ENCODE measurements around the gene SIAE. TPM values are rescaled to one million over a fixed set of nuclear protein-coding genes. Genes with fewer than 3 reads are reported as not detected.

Gene SIAE
- polyA plus RNA-seq: 1.4 TPM

DNA sequence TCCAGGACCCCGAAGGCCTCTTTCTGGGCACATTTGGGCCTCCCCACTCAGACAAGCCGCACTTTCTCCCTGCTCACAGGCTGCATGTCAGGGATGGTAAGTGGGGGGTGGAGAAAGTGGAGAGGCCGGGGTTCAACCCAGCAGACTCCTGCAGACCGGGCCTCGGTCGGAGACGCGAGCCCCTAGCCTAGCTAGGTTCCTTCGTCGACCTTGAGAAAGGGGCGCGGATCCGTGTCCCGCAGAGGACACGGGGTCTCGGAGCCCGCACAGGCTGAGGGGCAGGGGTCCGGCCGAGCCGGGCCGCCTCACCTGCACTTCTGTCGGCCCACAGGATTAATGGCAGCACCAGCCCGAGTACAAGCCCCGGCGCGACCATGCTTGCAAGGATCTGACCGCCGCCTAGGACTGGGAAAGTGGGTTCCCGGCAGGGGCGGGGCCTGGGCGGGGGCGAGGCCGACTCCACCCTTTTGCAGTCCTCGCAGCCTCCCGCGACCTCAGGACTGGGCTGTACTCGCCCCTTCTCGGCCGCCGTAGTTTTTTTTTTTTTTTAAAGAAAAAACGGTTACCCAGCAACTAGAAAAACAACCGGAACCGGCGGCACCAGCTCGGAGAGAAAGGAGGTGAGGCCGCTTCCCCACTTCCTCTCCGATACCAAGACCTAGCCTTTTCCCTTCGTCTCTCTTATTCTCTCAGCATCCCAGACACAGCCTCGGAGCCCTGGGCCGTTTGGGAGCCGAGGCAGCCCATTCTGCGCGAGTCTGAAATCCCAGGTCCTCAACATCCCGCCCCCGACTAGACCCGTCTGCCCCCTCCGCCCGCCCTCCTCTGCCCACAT lies at the start of gene SIAE, which contains the start of gene SPA17:
Gene SIAE, minus strand, starts transcription at position 407 of the 835 bp plus-strand sequence. Its CDS starts 31 bp downstream, at position 376.
Gene SPA17, plus strand, starts transcription at position 572 of the 835 bp plus-strand sequence. CDS start 1,361 bp downstream, outside the sequence.
- Mint-ChIP-seq H3K4me3 (peak within 1 kb of the TSS; percentile 89 to 98 (median 93)), H3K9me3 (no peaks in the 10 kb centered on the region), H3K27ac (peak within 1 kb of the TSS; percentile 99 to 100 (median 99)), H3K4me1 (peaks cover 10 to 18% (median 16%) of the 10 kb centered on the region in 3 donors), H3K36me3 (peaks cover 2% of the 10 kb centered on the region), H3K27me3 (no peaks in the 10 kb centered on the region)

DNA sequence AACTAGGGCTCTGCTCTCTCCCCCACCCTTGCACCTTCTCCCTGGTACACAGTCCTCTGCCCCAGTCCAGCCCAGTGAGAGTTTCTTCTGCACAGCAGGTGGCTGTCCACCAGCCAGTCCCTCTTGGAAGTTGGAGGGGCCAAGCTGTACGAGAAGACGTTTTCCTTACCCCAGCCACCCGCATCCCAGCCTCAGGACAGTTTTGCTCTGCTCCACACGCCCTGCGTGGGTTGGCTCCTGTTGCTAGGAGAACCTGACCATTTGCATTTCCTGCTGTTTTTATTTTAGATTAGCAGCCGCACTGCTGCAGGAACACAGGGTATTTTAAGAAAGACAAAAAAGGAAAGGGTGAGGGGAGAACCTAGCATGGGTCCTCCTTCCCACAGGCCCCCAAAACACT lies 48.6 kb upstream of the SIAE start:
- peaks cover 0 to 2% (median 0%) of the 10 kb centered on the region in 3 donors for H3K9me3 Mint-ChIP-seq
- H3K36me3 Mint-ChIP-seq: no peaks in the 10 kb centered on the region
- H3K27me3 Mint-ChIP-seq: peaks cover 52% of the 10 kb centered on the region
- peak overlapping the region in 1 of 4 donors; percentile 61 for H3K4me3 Mint-ChIP-seq
- H3K27ac Mint-ChIP-seq: no peak overlapping the region
- H3K4me1 Mint-ChIP-seq: peaks cover 22 to 50% (median 35%) of the 10 kb centered on the region in 3 donors

DNA sequence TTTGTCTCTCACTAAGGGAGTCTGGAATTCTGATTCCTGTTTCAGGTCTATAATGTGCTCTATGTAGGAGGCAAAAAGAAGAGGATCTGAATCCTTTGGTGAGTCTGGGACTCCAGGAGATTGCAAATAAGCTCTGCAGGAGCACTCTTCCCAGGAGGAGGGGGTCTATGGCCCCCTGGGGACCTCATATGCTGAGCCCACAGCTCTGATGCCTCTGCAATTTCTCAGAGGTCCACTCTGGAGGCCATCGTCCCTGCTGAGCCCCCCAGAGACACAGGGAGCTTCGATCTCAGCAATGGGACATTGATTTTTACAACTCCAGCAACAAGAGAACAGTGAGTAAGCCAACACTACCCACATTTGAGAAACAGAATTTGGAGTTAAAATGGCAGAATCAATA lies 46.0 kb upstream of the SIAE start:
- H3K36me3 Mint-ChIP-seq: no peaks in the 10 kb centered on the region

GRCh38 chr11:124718801-124719200 lies 45.3 kb upstream of the SIAE start:
- peaks cover 53% of the 10 kb centered on the region for H3K27me3 Mint-ChIP-seq
- H3K36me3 Mint-ChIP-seq: no peaks in the 10 kb centered on the region
- H3K4me3 Mint-ChIP-seq: peak overlapping the region in 1 of 4 donors; percentile 33
- H3K4me1 Mint-ChIP-seq: peaks cover 5 to 27% (median 11%) of the 10 kb centered on the region in 3 donors
- H3K27ac Mint-ChIP-seq: no peak overlapping the region
- H3K9me3 Mint-ChIP-seq: peaks cover 0 to 2% (median 0%) of the 10 kb centered on the region in 3 donors

More for the DNA sequence above, 46.0 kb upstream of the SIAE start:
- H3K9me3 Mint-ChIP-seq: peaks cover 0 to 2% (median 0%) of the 10 kb centered on the region in 3 donors
- no peak overlapping the region for H3K4me3 Mint-ChIP-seq
- peaks cover 6 to 33% (median 18%) of the 10 kb centered on the region in 3 donors for H3K4me1 Mint-ChIP-seq
- H3K27ac Mint-ChIP-seq: no peak overlapping the region
- H3K27me3 Mint-ChIP-seq: peaks cover 54% of the 10 kb centered on the region

GRCh38 chr11:124717786-124718651 lies 44.5 kb upstream of the SIAE start:
- peaks cover 2% of the 10 kb centered on the region for H3K36me3 Mint-ChIP-seq
- peak overlapping the region in 3 of 4 donors; percentile 22 to 88 (median 58) for H3K4me3 Mint-ChIP-seq
- no peak overlapping the region for H3K27ac Mint-ChIP-seq
- H3K4me1 Mint-ChIP-seq: peaks cover 4 to 26% (median 11%) of the 10 kb centered on the region in 3 donors
- peaks cover 51% of the 10 kb centered on the region for H3K27me3 Mint-ChIP-seq
- H3K9me3 Mint-ChIP-seq: peaks cover 0 to 2% (median 0%) of the 10 kb centered on the region in 3 donors

- no peak overlapping the region for H3K27ac Mint-ChIP-seq
- peak overlapping the region in 2 of 4 donors; percentile 20 to 88 for H3K4me3 Mint-ChIP-seq
- H3K27me3 Mint-ChIP-seq: peaks cover 45% of the 10 kb centered on the region
- H3K9me3 Mint-ChIP-seq: peaks cover 0 to 2% (median 0%) of the 10 kb centered on the region in 3 donors
- H3K4me1 Mint-ChIP-seq: peaks cover 0 to 20% (median 11%) of the 10 kb centered on the region in 3 donors
- H3K36me3 Mint-ChIP-seq: peaks cover 2% of the 10 kb centered on the region
Measured at GRCh38 chr11:124717421-124717785, 43.9 kb upstream of the SIAE start.

DNA sequence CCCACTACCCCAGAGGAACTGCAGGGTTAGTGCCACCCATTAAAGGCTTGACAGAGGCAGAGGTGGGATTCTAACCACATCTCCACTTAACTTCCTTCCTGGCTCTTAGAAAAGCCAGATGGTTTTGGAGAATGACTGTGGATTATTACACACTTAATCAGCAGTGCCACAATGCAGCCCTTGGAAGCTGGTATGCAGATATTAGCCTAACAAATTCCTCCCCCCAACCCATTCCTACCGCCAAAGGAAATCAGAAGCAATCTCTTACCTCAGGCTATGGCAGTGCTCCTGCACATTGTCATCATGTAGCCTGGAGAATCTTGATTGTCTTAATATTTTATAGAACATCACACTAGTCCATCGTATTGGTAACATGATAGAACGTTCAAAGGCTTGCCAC lies 43.1 kb upstream of the SIAE start:
- H3K36me3 Mint-ChIP-seq: peaks cover 2% of the 10 kb centered on the region
- H3K4me3 Mint-ChIP-seq: peak overlapping the region in 1 of 4 donors; percentile 77
- H3K27ac Mint-ChIP-seq: no peak overlapping the region
- H3K9me3 Mint-ChIP-seq: no peaks in the 10 kb centered on the region
- H3K4me1 Mint-ChIP-seq: peaks cover 0 to 13% (median 11%) of the 10 kb centered on the region in 3 donors
- H3K27me3 Mint-ChIP-seq: peaks cover 38% of the 10 kb centered on the region

DNA sequence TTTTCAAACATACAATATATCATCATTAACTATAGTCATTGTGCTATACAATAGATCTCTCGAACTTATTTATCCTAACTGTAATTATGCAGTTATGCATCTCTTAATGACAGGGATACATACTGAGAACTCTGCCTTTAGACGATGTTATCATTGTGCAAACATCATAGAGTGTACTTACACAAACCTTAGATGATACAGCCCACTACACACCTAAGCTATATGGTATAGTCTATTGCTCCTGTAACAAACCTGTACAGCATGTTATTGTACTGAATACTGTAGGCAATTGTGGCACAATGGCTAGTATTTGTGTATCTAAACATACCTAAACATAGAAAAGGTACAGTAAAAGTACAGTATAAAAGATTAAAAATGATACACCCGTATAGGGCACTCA lies 38.9 kb upstream of the SIAE start:
- Mint-ChIP-seq H3K27me3 (peaks cover 9% of the 10 kb centered on the region), H3K4me3 (no peak overlapping the region), H3K9me3 (peaks cover 2 to 6% (median 3%) of the 10 kb centered on the region in 3 donors), H3K4me1 (peaks cover 0 to 1% (median 0%) of the 10 kb centered on the region in 3 donors), H3K36me3 (peaks cover 4% of the 10 kb centered on the region), H3K27ac (no peak overlapping the region)

DNA sequence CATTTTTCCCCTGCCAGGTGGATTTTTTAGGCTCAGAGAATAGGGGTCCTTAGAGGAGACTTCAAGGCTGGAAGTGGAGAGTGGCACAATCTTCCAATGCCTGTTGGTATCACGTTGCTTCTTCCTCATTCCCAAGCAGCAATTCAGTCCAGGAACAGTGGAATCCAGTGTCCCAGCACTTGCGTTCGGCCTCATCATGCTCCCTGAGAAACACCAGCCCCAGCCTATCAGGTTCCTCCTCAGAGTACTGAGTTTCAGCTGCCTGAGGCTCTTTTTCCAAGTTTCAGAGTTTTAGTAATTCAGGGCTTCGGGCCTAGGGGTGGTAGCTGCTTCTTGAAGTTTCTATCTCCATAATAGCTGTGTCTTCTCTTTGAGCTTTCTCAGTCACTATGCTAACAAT lies 34.3 kb upstream of the SIAE start:
- Mint-ChIP-seq H3K27me3 (no peaks in the 10 kb centered on the region), H3K4me1 (no peaks in the 10 kb centered on the region), H3K4me3 (no peak overlapping the region), H3K36me3 (peaks cover 5% of the 10 kb centered on the region), H3K27ac (no peak overlapping the region), H3K9me3 (peaks cover 2 to 8% (median 4%) of the 10 kb centered on the region in 3 donors)

DNA sequence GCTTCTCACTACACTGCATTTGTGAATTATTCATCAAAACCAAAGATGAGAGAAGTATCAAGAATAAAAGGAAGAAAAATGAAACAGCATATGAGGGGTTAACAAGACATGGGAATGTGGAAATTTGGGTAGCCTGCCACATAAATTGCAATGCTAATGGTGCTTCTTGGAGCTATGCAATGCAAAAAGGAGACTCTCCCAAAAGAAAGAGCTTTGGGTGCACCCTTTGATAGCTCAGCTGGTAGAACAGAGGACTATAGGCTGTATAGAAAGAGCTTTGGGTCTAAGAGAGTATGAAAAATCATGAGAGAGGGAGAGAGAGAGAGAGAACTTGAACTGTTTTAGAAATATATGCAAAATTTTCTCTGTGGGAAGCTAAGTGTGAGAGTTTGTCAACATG lies 26.5 kb upstream of the SIAE start:
- Mint-ChIP-seq H3K27me3 (peaks cover 2% of the 10 kb centered on the region), H3K36me3 (no peaks in the 10 kb centered on the region), H3K4me1 (peaks cover 0 to 3% (median 0%) of the 10 kb centered on the region in 3 donors), H3K27ac (no peak overlapping the region), H3K4me3 (no peak overlapping the region), H3K9me3 (peaks cover 3 to 6% (median 4%) of the 10 kb centered on the region in 3 donors)

DNA sequence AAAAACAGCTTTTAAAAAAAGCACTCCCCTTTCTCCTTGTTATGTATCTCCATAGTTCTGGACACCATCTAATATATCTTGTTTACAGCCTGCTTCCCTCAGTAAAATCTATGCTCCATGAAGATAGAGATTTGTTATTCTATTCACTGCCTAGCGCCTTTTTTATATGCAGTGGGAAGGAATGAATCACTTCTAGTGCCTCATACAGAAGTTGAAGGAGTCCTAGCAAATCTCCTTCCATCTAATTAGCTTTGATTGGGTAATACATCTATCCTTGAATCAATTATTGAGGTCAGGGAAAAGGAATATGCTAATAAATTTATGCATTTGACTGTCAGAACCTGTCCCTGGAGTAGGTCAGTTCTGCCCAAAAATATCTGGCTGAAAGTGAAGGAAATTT lies 26.0 kb upstream of the SIAE start:
- Mint-ChIP-seq H3K9me3 (peaks cover 3 to 6% (median 4%) of the 10 kb centered on the region in 3 donors), H3K4me3 (no peak overlapping the region), H3K27ac (no peak overlapping the region), H3K4me1 (peaks cover 0 to 3% (median 0%) of the 10 kb centered on the region in 3 donors), H3K27me3 (peaks cover 2% of the 10 kb centered on the region), H3K36me3 (no peaks in the 10 kb centered on the region)

DNA sequence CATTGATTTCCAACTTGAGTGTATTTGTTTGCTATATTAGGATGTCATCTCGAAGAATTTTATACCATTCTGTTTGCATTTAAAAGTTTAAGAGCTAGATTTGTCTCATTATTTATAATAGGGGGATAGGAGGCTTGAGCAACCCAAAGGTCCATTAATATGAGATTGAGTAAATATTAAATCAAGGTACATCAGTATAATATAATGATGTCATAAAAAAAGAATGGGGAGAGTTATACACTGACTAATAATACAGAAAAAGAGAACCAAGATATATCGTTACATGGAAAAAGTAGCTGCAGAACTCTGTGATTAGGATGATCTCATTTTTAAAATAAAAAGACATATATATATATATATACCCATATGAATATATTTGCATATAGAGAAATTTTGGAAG lies 19.6 kb upstream of the SIAE start:
- H3K9me3 Mint-ChIP-seq: peaks cover 0 to 2% (median 0%) of the 10 kb centered on the region in 3 donors
- no peaks in the 10 kb centered on the region for H3K27me3 Mint-ChIP-seq
- no peaks in the 10 kb centered on the region for H3K36me3 Mint-ChIP-seq
- no peak overlapping the region for H3K4me3 Mint-ChIP-seq
- no peak overlapping the region for H3K27ac Mint-ChIP-seq
- no peaks in the 10 kb centered on the region for H3K4me1 Mint-ChIP-seq

DNA sequence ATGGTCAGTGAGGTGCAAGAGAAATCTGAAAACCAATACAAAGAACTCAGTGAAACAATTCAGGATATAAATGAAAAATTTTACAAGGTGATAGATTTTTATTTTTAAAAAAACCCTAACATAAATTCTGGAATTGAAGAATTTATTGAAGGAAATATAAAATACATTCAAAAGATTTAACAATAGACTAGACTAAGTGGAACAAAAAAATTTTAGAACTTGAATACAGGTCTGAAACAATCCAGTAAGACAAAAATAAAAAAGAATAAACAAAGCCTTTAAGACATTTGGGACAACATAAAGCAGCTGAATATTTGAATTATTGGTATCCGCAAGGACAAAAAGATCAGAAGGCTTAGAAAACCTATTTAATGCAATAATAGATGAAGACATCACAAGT lies 8.9 kb upstream of the SIAE start:
- Mint-ChIP-seq H3K9me3 (peaks cover 11 to 30% (median 28%) of the 10 kb centered on the region in 3 donors), H3K36me3 (peaks cover 2% of the 10 kb centered on the region), H3K4me1 (no peaks in the 10 kb centered on the region), H3K27ac (no peak overlapping the region), H3K4me3 (no peak overlapping the region), H3K27me3 (peaks cover 2% of the 10 kb centered on the region)

DNA sequence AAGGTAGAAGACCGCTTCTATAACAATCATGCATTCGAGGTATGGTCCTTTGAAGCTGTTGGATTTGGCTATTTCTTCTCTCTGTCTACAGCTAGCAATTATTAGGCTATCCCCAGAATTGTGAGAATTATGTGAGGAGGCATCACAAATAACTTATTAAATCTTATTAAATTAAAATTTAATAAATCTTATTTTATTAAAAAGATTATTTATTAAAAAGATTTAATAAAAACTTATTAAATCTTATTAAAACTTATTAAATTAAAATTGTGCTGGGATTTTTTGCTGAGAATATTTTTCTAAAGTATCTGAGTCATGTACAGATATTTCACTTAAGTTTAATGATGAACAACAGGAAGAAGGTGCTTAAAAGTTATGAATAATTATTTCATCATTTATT lies 7.9 kb upstream of the SIAE start:
- H3K27ac Mint-ChIP-seq: no peak overlapping the region
- H3K4me3 Mint-ChIP-seq: no peak overlapping the region
- peaks cover 6 to 22% (median 17%) of the 10 kb centered on the region in 3 donors for H3K9me3 Mint-ChIP-seq

GRCh38 chr11:124678416-124678815 lies 4.9 kb upstream of the SIAE start:
- Mint-ChIP-seq H3K27ac (no peak overlapping the region), H3K9me3 (peaks cover 2 to 9% (median 9%) of the 10 kb centered on the region in 3 donors), H3K4me1 (peaks cover 3 to 7% (median 6%) of the 10 kb centered on the region in 3 donors), H3K36me3 (peaks cover 2% of the 10 kb centered on the region), H3K27me3 (no peaks in the 10 kb centered on the region), H3K4me3 (no peak overlapping the region)

More for the DNA sequence above, 7.9 kb upstream of the SIAE start:
- Mint-ChIP-seq H3K4me1 (no peaks in the 10 kb centered on the region), H3K36me3 (peaks cover 2% of the 10 kb centered on the region), H3K27me3 (no peaks in the 10 kb centered on the region)

All from IgD-negative memory B cell (primary cell).